ENCODE results near the gene MED26. TPM values are rescaled to one million over a fixed set of nuclear protein-coding genes. Genes with fewer than 3 reads are reported as not detected.
"Not testable (repeated sequence)": the region's sequence is repeated elsewhere in the genome, so short reads cannot be mapped to it uniquely, and the experiment has no call there.

MED26 gene
- total RNA-seq, 1 donor from 2014 or later = 3.5 TPM

DNA sequence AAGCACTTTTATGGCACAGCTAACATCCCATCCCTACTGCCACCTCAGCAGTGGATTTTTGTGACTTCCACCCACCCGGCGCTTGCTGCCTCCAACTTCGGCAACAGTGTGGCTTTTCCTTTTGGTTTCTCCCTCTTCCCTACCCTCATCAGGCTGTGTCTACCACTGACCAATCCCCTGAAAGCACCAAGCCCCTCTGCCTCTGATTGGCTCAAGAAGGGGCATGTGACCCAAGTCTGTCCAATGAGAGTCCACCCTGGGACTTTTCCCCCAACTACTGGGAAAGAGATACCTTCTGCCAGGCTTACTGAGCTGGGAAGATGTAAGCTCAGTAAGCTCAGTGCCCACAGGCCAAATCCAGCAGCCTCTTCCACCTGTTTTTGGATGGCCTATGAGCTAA, 26.1 kb upstream of the MED26 start:
- TF ChIP-seq, protein P1, sequence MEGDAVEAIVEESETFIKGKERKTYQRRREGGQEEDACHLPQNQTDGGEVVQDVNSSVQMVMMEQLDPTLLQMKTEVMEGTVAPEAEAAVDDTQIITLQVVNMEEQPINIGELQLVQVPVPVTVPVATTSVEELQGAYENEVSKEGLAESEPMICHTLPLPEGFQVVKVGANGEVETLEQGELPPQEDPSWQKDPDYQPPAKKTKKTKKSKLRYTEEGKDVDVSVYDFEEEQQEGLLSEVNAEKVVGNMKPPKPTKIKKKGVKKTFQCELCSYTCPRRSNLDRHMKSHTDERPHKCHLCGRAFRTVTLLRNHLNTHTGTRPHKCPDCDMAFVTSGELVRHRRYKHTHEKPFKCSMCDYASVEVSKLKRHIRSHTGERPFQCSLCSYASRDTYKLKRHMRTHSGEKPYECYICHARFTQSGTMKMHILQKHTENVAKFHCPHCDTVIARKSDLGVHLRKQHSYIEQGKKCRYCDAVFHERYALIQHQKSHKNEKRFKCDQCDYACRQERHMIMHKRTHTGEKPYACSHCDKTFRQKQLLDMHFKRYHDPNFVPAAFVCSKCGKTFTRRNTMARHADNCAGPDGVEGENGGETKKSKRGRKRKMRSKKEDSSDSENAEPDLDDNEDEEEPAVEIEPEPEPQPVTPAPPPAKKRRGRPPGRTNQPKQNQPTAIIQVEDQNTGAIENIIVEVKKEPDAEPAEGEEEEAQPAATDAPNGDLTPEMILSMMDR (IDR thresholded peaks at IDR 0.05) = no peak
- intact Hi-C loops (cut with DNase I) = no loop called here
- Histone ChIP-seq H3K36me3 (peaks cover 62 to 68% of the 10 kb centered on the region in 2 donors), H3K4me1 (peaks cover 3 to 9% of the 10 kb centered on the region in 2 donors), H3K27ac (no peak overlapping the region), H3K27me3 (no peaks in the 10 kb centered on the region), H3K4me3 (no peak overlapping the region), H3K9me3 (no peaks in the 10 kb centered on the region)
- DNase-seq (ENCODE audit: low spot score in 2 of 2) = no peak

GRCh38 chr19:16652854-16653253, 24.9 kb upstream of the MED26 start:
- TF ChIP-seq, protein P1 (IDR thresholded peaks at IDR 0.05) = no peak
- intact Hi-C loops (cut with DNase I) = no loop called here
- H3K9me3 ChIP-seq = no peaks in the 10 kb centered on the region
- no peak overlapping the region for H3K27ac ChIP-seq
- H3K36me3 ChIP-seq = peaks cover 65 to 74% of the 10 kb centered on the region in 2 donors
- DNase-seq (ENCODE audit: low spot score in 2 of 2) = no peak
- no peak overlapping the region for H3K4me3 ChIP-seq
- no peaks in the 10 kb centered on the region for H3K4me1 ChIP-seq
- H3K27me3 ChIP-seq = no peaks in the 10 kb centered on the region

- DNase-seq (ENCODE audit: low spot score in 2 of 2); H3K4me3 ChIP-seq; H3K4me1 ChIP-seq; H3K9me3 ChIP-seq; H3K27me3 ChIP-seq; H3K27ac ChIP-seq; intact Hi-C loops (cut with DNase I): not testable (repeated sequence)
- H3K36me3 ChIP-seq = peaks cover 57 to 81% of the 10 kb centered on the region in 2 donors
Observed at GRCh38 chr19:16651421-16652188, 23.6 kb upstream of the MED26 start.

DNA sequence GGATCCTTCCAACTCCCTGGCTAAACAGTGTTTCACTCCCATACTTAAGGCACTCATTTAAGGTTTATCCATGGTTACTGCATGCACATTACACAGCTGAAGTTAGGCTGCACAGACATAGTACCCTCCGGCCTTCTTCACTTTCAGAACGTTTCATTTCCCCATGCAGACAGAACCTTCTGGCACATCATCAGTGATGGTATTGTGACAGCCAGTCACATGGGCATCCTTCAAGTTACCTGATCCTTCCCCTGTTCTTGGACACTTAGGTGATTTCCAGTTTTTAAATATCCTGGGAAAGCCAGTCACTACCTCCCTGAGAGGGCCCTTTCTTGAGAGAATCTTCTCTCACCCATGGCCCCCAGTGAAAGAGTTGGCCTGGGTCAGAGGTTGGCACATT, 22.8 kb upstream of the MED26 start:
- no peaks in the 10 kb centered on the region for H3K4me1 ChIP-seq
- peaks cover 58 to 83% of the 10 kb centered on the region in 2 donors for H3K36me3 ChIP-seq
- H3K27ac ChIP-seq = no peak overlapping the region
- TF ChIP-seq, protein P1 (IDR thresholded peaks at IDR 0.05) = no peak
- no peaks in the 10 kb centered on the region for H3K9me3 ChIP-seq
- no peaks in the 10 kb centered on the region for H3K27me3 ChIP-seq
- H3K4me3 ChIP-seq = no peak overlapping the region
- intact Hi-C loops (cut with DNase I) = no loop called here
- no peak for DNase-seq (ENCODE audit: low spot score in 2 of 2)

DNA sequence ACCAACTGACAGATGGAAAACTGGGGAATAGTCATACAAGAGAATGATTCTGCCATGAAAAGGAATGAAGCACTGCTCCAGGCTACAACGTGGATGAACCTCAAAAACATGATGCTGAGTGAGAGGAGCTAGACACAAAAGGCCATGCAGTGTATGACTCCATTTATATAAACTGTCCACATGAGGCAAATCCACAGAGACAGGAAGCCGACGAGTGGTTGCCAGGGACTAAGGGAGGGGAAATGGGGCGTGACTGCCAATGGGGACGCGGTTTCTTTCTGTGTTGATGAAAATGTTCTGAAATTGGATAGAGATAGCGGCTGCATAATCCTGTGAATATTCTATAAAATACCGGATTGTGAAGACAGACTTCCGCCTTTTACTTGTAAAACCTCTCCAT, 21.7 kb upstream of the MED26 start:
- Histone ChIP-seq H3K27ac (no peak overlapping the region), H3K4me3 (no peak overlapping the region), H3K4me1 (no peaks in the 10 kb centered on the region), H3K27me3 (no peaks in the 10 kb centered on the region), H3K36me3 (peaks cover 57 to 84% of the 10 kb centered on the region in 2 donors), H3K9me3 (no peaks in the 10 kb centered on the region)
- no peak for DNase-seq (ENCODE audit: low spot score in 2 of 2)
- intact Hi-C loops (cut with DNase I) = no loop called here
- TF ChIP-seq, protein P1 (IDR thresholded peaks at IDR 0.05) = no peak

- H3K36me3 ChIP-seq = peaks cover 53 to 74% of the 10 kb centered on the region in 2 donors
Observed at GRCh38 chr19:16645140-16645539, 17.1 kb upstream of the MED26 start.

More at GRCh38 chr19:16645140-16645539, 17.1 kb upstream of the MED26 start:
- H3K4me3 ChIP-seq = no peak overlapping the region
- DNase-seq (ENCODE audit: low spot score in 2 of 2) = no peak
- no peaks in the 10 kb centered on the region for H3K9me3 ChIP-seq
- intact Hi-C loops (cut with DNase I) = no loop called here
- TF ChIP-seq, protein P1 (IDR thresholded peaks at IDR 0.05) = no peak
- H3K27me3 ChIP-seq = no peaks in the 10 kb centered on the region
- no peak overlapping the region for H3K27ac ChIP-seq
- H3K4me1 ChIP-seq = no peaks in the 10 kb centered on the region

Data from ascending aorta (tissue), 2 donors.